Mesenchymal stem cell (in vitro differentiated cells and primary cell): ENCODE data around the gene TTYH3.

Experiments
- DNase-seq: peaks from one replicate; pipeline ENCODE4 v3.0.0-alpha.2; 2013
- H2AFZ ChIP-seq: one replicate; pipeline ENCODE4 v1.6.1; 2013; ENCODE audit warnings: low read depth, mild to moderate bottlenecking, control low read depth, inconsistent platforms, low read length, moderate library complexity
- H2AK5ac ChIP-seq: 2 replicates; pipeline ENCODE4 v1.6.1; 2013; ENCODE audit warnings: low read length, moderate library complexity, mild to moderate bottlenecking, inconsistent platforms; ENCODE audit not compliant: severe bottlenecking
- H2BK120ac ChIP-seq: one replicate; pipeline ENCODE4 v1.6.1; 2013; ENCODE audit warnings: low read depth, mild to moderate bottlenecking, inconsistent platforms, low read length, moderate library complexity
- H2BK12ac ChIP-seq, 2 experiments: one replicate each; pipeline ENCODE4 v1.6.1; 2013; ENCODE audit warnings: inconsistent platforms in 2 of 2, low read length in 2 of 2, mild to moderate bottlenecking in 2 of 2, moderate library complexity in 2 of 2, control low read depth in 1 of 2
- H2BK15ac ChIP-seq: one replicate; pipeline ENCODE4 v1.6.1; 2013; ENCODE audit warnings: mild to moderate bottlenecking, low read depth, inconsistent platforms; ENCODE audit not compliant: poor library complexity, severe bottlenecking
- H2BK5ac ChIP-seq: 2 replicates; pipeline ENCODE4 v1.6.1; 2013; ENCODE audit warnings: low read depth, mild to moderate bottlenecking, low read length, control low read depth, inconsistent platforms; ENCODE audit not compliant: poor library complexity, severe bottlenecking
- H3K14ac ChIP-seq, 2 experiments: one replicate each; pipeline ENCODE4 v1.6.1; 2013; ENCODE audit warnings: inconsistent platforms in 2 of 2, low read length in 2 of 2, control low read depth in 1 of 2, mild to moderate bottlenecking in 1 of 2, moderate library complexity in 1 of 2
- H3K18ac ChIP-seq, 2 experiments: one replicate each; pipeline ENCODE4 v1.6.1; 2013; ENCODE audit warnings: inconsistent platforms in 2 of 2, low read length in 2 of 2, control low read depth in 1 of 2, low read depth in 1 of 2, mild to moderate bottlenecking in 1 of 2
- H3K23ac ChIP-seq, 2 experiments: one replicate each; pipeline ENCODE4 v1.6.1; 2013; ENCODE audit warnings: inconsistent platforms in 2 of 2, low read length in 2 of 2, mild to moderate bottlenecking in 2 of 2, moderate library complexity in 2 of 2, control low read depth in 1 of 2
- H3K27ac ChIP-seq: 2 replicates; pipeline ENCODE4 v1.5.1; 2013; ENCODE audit warnings: mild to moderate bottlenecking, moderate library complexity, low read length, control low read depth, inconsistent platforms; ENCODE audit not compliant: poor library complexity, severe bottlenecking
- H3K27me3 ChIP-seq, 2 experiments: 2 replicates each; pipeline versions ENCODE4 v1.6.1 to v1.7.0; 2013; ENCODE audit warnings: low read length in 2 of 2, mild to moderate bottlenecking in 2 of 2, moderate library complexity in 2 of 2, control low read depth in 1 of 2, inconsistent platforms in 1 of 2; ENCODE audit not compliant: control insufficient read depth in 1 of 2, insufficient read depth in 1 of 2
- H3K36me3 ChIP-seq, 2 experiments: 2 replicates each; pipeline versions ENCODE4 v1.6.1 to v1.7.0; 2013; ENCODE audit warnings: low read length in 2 of 2, control low read depth in 1 of 2, inconsistent platforms in 1 of 2, low read depth in 1 of 2, mild to moderate bottlenecking in 1 of 2; ENCODE audit not compliant: insufficient read depth in 2 of 2, control insufficient read depth in 1 of 2
- H3K4ac ChIP-seq, 2 experiments: one replicate each; pipeline ENCODE4 v1.6.1; 2013; ENCODE audit warnings: inconsistent platforms in 2 of 2, low read length in 2 of 2, mild to moderate bottlenecking in 2 of 2, moderate library complexity in 2 of 2, control low read depth in 1 of 2, low read depth in 1 of 2
- H3K4me1 ChIP-seq: 2 replicates; pipeline ENCODE4 v1.6.1; 2013; ENCODE audit warnings: low read depth, low read length, control low read depth; ENCODE audit not compliant: control insufficient read depth, insufficient read depth
- H3K4me2 ChIP-seq: 2 replicates; pipeline ENCODE4 v1.6.1; 2013; ENCODE audit warnings: low read length, mild to moderate bottlenecking, inconsistent platforms; ENCODE audit not compliant: poor library complexity, severe bottlenecking
- H3K4me3 ChIP-seq, 2 experiments: 2 replicates each; pipeline versions ENCODE4 v1.5.1 to v1.7.0; 2013; ENCODE audit warnings: low read length in 2 of 2, mild to moderate bottlenecking in 2 of 2, control low read depth in 1 of 2, low read depth in 1 of 2; ENCODE audit not compliant: insufficient read depth in 1 of 2
- H3K79me1 ChIP-seq: replicated peaks from 2 replicates; pipeline ENCODE4 v1.6.1; 2013; ENCODE audit warnings: mild to moderate bottlenecking, control low read depth, low read length, inconsistent platforms; ENCODE audit not compliant: poor library complexity, severe bottlenecking
- H3K9ac ChIP-seq: 2 replicates; pipeline ENCODE4 v1.7.0; 2013; ENCODE audit warnings: mild to moderate bottlenecking, low read length, moderate library complexity
- H3K9me3 ChIP-seq: 2 replicates; pipeline ENCODE4 v1.7.0; 2013; ENCODE audit warnings: mild to moderate bottlenecking, low read length; ENCODE audit not compliant: control insufficient read depth
- H4K8ac ChIP-seq: one replicate; pipeline ENCODE4 v1.6.1; 2013; ENCODE audit warnings: inconsistent platforms, mild to moderate bottlenecking, low read length, moderate library complexity
- H4K91ac ChIP-seq: one replicate; pipeline ENCODE4 v1.6.1; 2013; ENCODE audit warnings: mild to moderate bottlenecking, low read length, inconsistent platforms
- WGBS: methylation state at CpG from one replicate; pipeline ENCODE4 v1.1.7; 2013; ENCODE audit warnings: mixed read lengths; 5-methylcytosine and 5-hydroxymethylcytosine counted together

Gene TTYH3

GRCh38 chr7:2654059-2654458, 22.3 kb downstream of the TTYH3 start:
- H3K36me3 ChIP-seq, result peaks cover 69 to 96% of the 10 kb centered on the region in 2 experiments
- no peak overlapping the region for H2AK5ac ChIP-seq
- H3K9me3 ChIP-seq, result no peaks in the 10 kb centered on the region
- H3K9ac ChIP-seq, result no peak overlapping the region
- no peak overlapping the region for H3K4me3 ChIP-seq
- H2AFZ ChIP-seq, result no peak overlapping the region
- H3K18ac ChIP-seq, result no peak overlapping the region
- peaks cover 31% of the 10 kb centered on the region for H3K4me1 ChIP-seq
- DNase-seq, result no peak
- no peak overlapping the region for H3K23ac ChIP-seq
- H2BK120ac ChIP-seq, result no peak overlapping the region
- H4K8ac ChIP-seq, result no peak overlapping the region
- H2BK5ac ChIP-seq, result no peak overlapping the region
- no peak overlapping the region for H2BK12ac ChIP-seq
- 77% methylated on average over 5 of the region's 5 CpGs for WGBS
- H3K4ac ChIP-seq, result no peak overlapping the region
- no peak overlapping the region for H3K14ac ChIP-seq
- no peak overlapping the region for H2BK15ac ChIP-seq
- H3K27ac ChIP-seq, result no peak overlapping the region
- H3K79me1 ChIP-seq, result peaks cover 44% of the 10 kb centered on the region
- H4K91ac ChIP-seq, result no peak overlapping the region
- no peaks in the 10 kb centered on the region for H3K27me3 ChIP-seq
- no peak overlapping the region for H3K4me2 ChIP-seq

- no peak overlapping the region for H2AFZ ChIP-seq
- H2BK120ac ChIP-seq, result no peak overlapping the region
- no peaks in the 10 kb centered on the region for H3K27me3 ChIP-seq
- WGBS, result 97% methylated on average over 29 of the region's 29 CpGs
- no peak overlapping the region for H3K27ac ChIP-seq
- H3K4me3 ChIP-seq, result no peak overlapping the region
- H2AK5ac ChIP-seq, result no peak overlapping the region
- H2BK12ac ChIP-seq, result no peak overlapping the region
- H3K18ac ChIP-seq, result no peak overlapping the region
- H2BK15ac ChIP-seq, result no peak overlapping the region
- H3K79me1 ChIP-seq, result peaks cover 45% of the 10 kb centered on the region
- H4K91ac ChIP-seq, result peak overlapping the region; percentile 52
- DNase-seq, result no peak
- no peak overlapping the region for H4K8ac ChIP-seq
- H3K4ac ChIP-seq, result no peak overlapping the region
- no peaks in the 10 kb centered on the region for H3K9me3 ChIP-seq
- H3K36me3 ChIP-seq, result peaks cover 56 to 96% of the 10 kb centered on the region in 2 experiments
- H3K23ac ChIP-seq, result no peak overlapping the region
- no peak overlapping the region for H3K4me2 ChIP-seq
- no peak overlapping the region for H2BK5ac ChIP-seq
- peaks cover 25% of the 10 kb centered on the region for H3K4me1 ChIP-seq
- H3K9ac ChIP-seq, result no peak overlapping the region
- H3K14ac ChIP-seq, result no peak overlapping the region
Measured at GRCh38 chr7:2655870-2656614, 24.3 kb downstream of the TTYH3 start.

- no peaks in the 10 kb centered on the region for H3K9me3 ChIP-seq
- no peak overlapping the region for H3K23ac ChIP-seq
- H2BK120ac ChIP-seq, result no peak overlapping the region
- H3K4me1 ChIP-seq, result peaks cover 24% of the 10 kb centered on the region
- DNase-seq, result no peak
- no peak overlapping the region for H4K8ac ChIP-seq
- no peak overlapping the region for H3K18ac ChIP-seq
- no peak overlapping the region for H2BK12ac ChIP-seq
- peaks cover 50 to 96% of the 10 kb centered on the region in 2 experiments for H3K36me3 ChIP-seq
- H3K4ac ChIP-seq, result no peak overlapping the region
- H2BK15ac ChIP-seq, result no peak overlapping the region
- no peak overlapping the region for H2BK5ac ChIP-seq
- whole genome bisulfite sequencing, result 71% methylated on average over 2 of the region's 2 CpGs
- H3K4me2 ChIP-seq, result no peak overlapping the region
- no peaks in the 10 kb centered on the region for H3K27me3 ChIP-seq
- H3K79me1 ChIP-seq, result peaks cover 43% of the 10 kb centered on the region
- no peak overlapping the region for H4K91ac ChIP-seq
- no peak overlapping the region for H2AFZ ChIP-seq
- H3K14ac ChIP-seq, result no peak overlapping the region
- no peak overlapping the region for H2AK5ac ChIP-seq
- no peak overlapping the region for H3K9ac ChIP-seq
- H3K27ac ChIP-seq, result no peak overlapping the region
- no peak overlapping the region for H3K4me3 ChIP-seq
Measured at GRCh38 chr7:2657208-2657607, 25.4 kb downstream of the TTYH3 start.

- Histone ChIP-seq H3K18ac (no peak overlapping the region), H3K9me3 (no peaks in the 10 kb centered on the region), H3K4ac (peak overlapping the region in 1 of 2 experiments; percentile 9), H2AK5ac (no peak overlapping the region), H2BK120ac (no peak overlapping the region), H3K9ac (no peak overlapping the region), H3K27me3 (no peaks in the 10 kb centered on the region), H4K8ac (no peak overlapping the region), H3K36me3 (peaks cover 42 to 96% of the 10 kb centered on the region in 2 experiments), H3K23ac (no peak overlapping the region), H3K4me1 (peaks cover 24% of the 10 kb centered on the region), H2BK5ac (no peak overlapping the region), H2AFZ (no peak overlapping the region), H3K4me2 (no peak overlapping the region), H3K27ac (no peak overlapping the region), H2BK15ac (no peak overlapping the region), H3K14ac (no peak overlapping the region), H4K91ac (peak overlapping the region; percentile 58), H2BK12ac (no peak overlapping the region), H3K4me3 (no peak overlapping the region), H3K79me1 (peaks cover 45% of the 10 kb centered on the region)
- 98% methylated on average over 32 of the region's 33 CpGs for WGBS
- no peak for DNase-seq
Measured at GRCh38 chr7:2657920-2658671, 26.3 kb downstream of the TTYH3 start.
